Measurements from ENCODE around the gene SERPINH1. TPM values are rescaled to one million over a fixed set of nuclear protein-coding genes. Genes with fewer than 3 reads are reported as not detected.

The SERPINH1 gene
- polyA plus RNA-seq, 2 of the 4 experiments (the other 2 are of a cell fraction), result 70.7 to 162 TPM

- Histone ChIP-seq H3K4me3 (no peak overlapping the region), H3K4me2 (peak overlapping the region; percentile 57)
Measured at GRCh38 chr11:75533896-75534258, 28.2 kb upstream of the SERPINH1 start.

GRCh38 chr11:75534259-75535069, 27.6 kb upstream of the SERPINH1 start:
- TF ChIP-seq CHD4 (IDR thresholded peaks at IDR 0.05; ENCODE audit: borderline replicate concordance) (no peak), MAFK (IDR thresholded peaks at IDR 0.05; ENCODE audit: partially characterized antibody) (peak; percentile 94), KDM1A (IDR thresholded peaks at IDR 0.05; ENCODE audit: low read depth) (no peak), BHLHE40 (IDR thresholded peaks at IDR 0.05; ENCODE audit: low read depth, low read length) (no peak)
- H3K9me3 ChIP-seq, result no peaks in the 10 kb centered on the region
- ChIA-PET POLR2A (no interaction called here), CTCF (interaction anchor here (0.8 to 17.4 kb wide), 10 partner anchors 9 to 254 kb away, joined by 3 to 432 read pairs (median 10); no protein-coding TSS in a partner anchor)
- DNase-seq (ENCODE audit: low read depth in 1 of 2, low spot score in 1 of 2) (peak in 1 of 2 experiments; percentile 63), FAIRE-seq (no peak), ATAC-seq (peak in 1 of 2 experiments; percentile 25; a peak in 2 of 6 replicates)
- H3K4me1 ChIP-seq, result peaks cover 30% of the 10 kb centered on the region
- H3K4me3 ChIP-seq, result no peak overlapping the region
- H3K27ac ChIP-seq, result peak overlapping the region; percentile 14 to 15; a peak in 3 of 6 replicates
- H3K4me2 ChIP-seq, result peak overlapping the region; percentile 57
- WGBS (ENCODE audit: missing lambda C conversion rate), result 45% methylated on average over 15 of the region's 15 CpGs

More at GRCh38 chr11:75533896-75534258, 28.2 kb upstream of the SERPINH1 start:
- DNase-seq (ENCODE audit: low read depth in 1 of 2, low spot score in 1 of 2) (no peak), FAIRE-seq (no peak), ATAC-seq (no peak)
- Histone ChIP-seq H3K9me3 (no peaks in the 10 kb centered on the region), H3K27ac (peak overlapping the region in 1 of 2 experiments; percentile 14; a peak in 2 of 6 replicates), H3K4me1 (peaks cover 30% of the 10 kb centered on the region)
- POLR2A ChIA-PET, result no interaction called here
- CTCF ChIA-PET, result interaction anchor here (1.0 to 17.4 kb wide), 10 partner anchors 10 to 253 kb away, joined by 3 to 432 read pairs (median 10); no protein-coding TSS in a partner anchor
- 73% methylated on average over 1 of the region's 1 CpG for WGBS (ENCODE audit: missing lambda C conversion rate)
- TF ChIP-seq NPAS2 (CRISPR knock-in tag; IDR thresholded peaks at IDR 0.05; ENCODE audit: borderline replicate concordance), result no peak
- no peak for TF ChIP-seq POLR2AphosphoS2 (conservative IDR thresholded peaks at IDR 0.05; ENCODE audit: low read length)
- no peak for TF ChIP-seq HMGXB4 (CRISPR knock-in tag; IDR thresholded peaks at IDR 0.05; ENCODE audit: borderline replicate concordance)
- TF ChIP-seq JUNB (IDR thresholded peaks at IDR 0.05), result no peak
- TF ChIP-seq ZNF302 (CRISPR knock-in tag; IDR thresholded peaks at IDR 0.05), result no peak
- no peak for TF ChIP-seq CEBPB (IDR thresholded peaks at IDR 0.05)
- no peak for TF ChIP-seq REST (IDR thresholded peaks at IDR 0.05)
- no peak for TF ChIP-seq TP53 (CRISPR knock-in tag; IDR thresholded peaks at IDR 0.05)
- TF ChIP-seq KDM1A (IDR thresholded peaks at IDR 0.05; ENCODE audit: low read depth), result no peak
- no peak for TF ChIP-seq NR3C1 (IDR thresholded peaks at IDR 0.05)
- no peak for TF ChIP-seq USF2 (IDR thresholded peaks at IDR 0.05)
- TF ChIP-seq MAFK (IDR thresholded peaks at IDR 0.05; ENCODE audit: partially characterized antibody), result no peak
- no peak for TF ChIP-seq TFCP2L1 (CRISPR knock-in tag; IDR thresholded peaks at IDR 0.05)
- no peak for TF ChIP-seq SREBF2 (IDR thresholded peaks at IDR 0.05)
